Measurements from ENCODE around the gene VPS13D.
A peak's percentile ranks its signal among the peaks of the same experiment; 100 is the strongest.

VPS13D gene

GRCh38 chr1:12186679-12186985, 43.2 kb upstream of the VPS13D start:
- TF ChIP-seq JUND (IDR thresholded peaks at IDR 0.05; ENCODE audit: low read depth), result no peak
- in situ Hi-C loops (cut with HindIII; ENCODE audit: low pct_unique_long_range_greater_than_20kb, low sequenced_read_pairs), result no loop called here
- DNase-seq (ENCODE audit: low read depth in 1 of 2, low spot score in 1 of 2), result no peak

GRCh38 chr1:12188115-12188514, 41.7 kb upstream of the VPS13D start:
- in situ Hi-C loops (cut with HindIII; ENCODE audit: low pct_unique_long_range_greater_than_20kb, low sequenced_read_pairs), result no loop called here

GRCh38 chr1:12188657-12189327, 41.0 kb upstream of the VPS13D start:
- TF ChIP-seq JUND (IDR thresholded peaks at IDR 0.05; ENCODE audit: low read depth), result no peak
- in situ Hi-C loops (cut with HindIII; ENCODE audit: low pct_unique_long_range_greater_than_20kb, low sequenced_read_pairs), result no loop called here
- no peak for DNase-seq (ENCODE audit: low read depth in 1 of 2, low spot score in 1 of 2)

More at GRCh38 chr1:12188115-12188514, 41.7 kb upstream of the VPS13D start:
- TF ChIP-seq JUND (IDR thresholded peaks at IDR 0.05; ENCODE audit: low read depth), result no peak
- no peak for DNase-seq (ENCODE audit: low read depth in 1 of 2, low spot score in 1 of 2)

- DNase-seq (ENCODE audit: low read depth in 1 of 2, low spot score in 1 of 2), result no peak
- no peak for TF ChIP-seq JUND (IDR thresholded peaks at IDR 0.05; ENCODE audit: low read depth)
- in situ Hi-C loops (cut with HindIII; ENCODE audit: low pct_unique_long_range_greater_than_20kb, low sequenced_read_pairs), result no loop called here
These were observed 40.5 kb upstream of the VPS13D start for GRCh38 chr1:12189328-12189682.

GRCh38 chr1:12191242-12192032, 38.4 kb upstream of the VPS13D start:
- in situ Hi-C loops (cut with HindIII; ENCODE audit: low pct_unique_long_range_greater_than_20kb, low sequenced_read_pairs), result no loop called here
- TF ChIP-seq JUND (IDR thresholded peaks at IDR 0.05; ENCODE audit: low read depth), result no peak
- peak in 1 of 2 experiments; percentile 53 for DNase-seq (ENCODE audit: low read depth in 1 of 2, low spot score in 1 of 2)

- no peak for DNase-seq (ENCODE audit: low read depth in 1 of 2, low spot score in 1 of 2)
- in situ Hi-C loops (cut with HindIII; ENCODE audit: low pct_unique_long_range_greater_than_20kb, low sequenced_read_pairs), result no loop called here
- TF ChIP-seq JUND (IDR thresholded peaks at IDR 0.05; ENCODE audit: low read depth), result no peak
These were observed 35.1 kb upstream of the VPS13D start for GRCh38 chr1:12194666-12195216.

- no peak for DNase-seq (ENCODE audit: low read depth in 1 of 2, low spot score in 1 of 2)
- no peak for TF ChIP-seq JUND (IDR thresholded peaks at IDR 0.05; ENCODE audit: low read depth)
- in situ Hi-C loops (cut with HindIII; ENCODE audit: low pct_unique_long_range_greater_than_20kb, low sequenced_read_pairs), result no loop called here
These were observed 34.4 kb upstream of the VPS13D start for GRCh38 chr1:12195416-12195815.

- TF ChIP-seq JUND (IDR thresholded peaks at IDR 0.05; ENCODE audit: low read depth), result no peak
- in situ Hi-C loops (cut with HindIII; ENCODE audit: low pct_unique_long_range_greater_than_20kb, low sequenced_read_pairs), result no loop called here
- DNase-seq (ENCODE audit: low read depth in 1 of 2, low spot score in 1 of 2), result no peak
These were observed 33.0 kb upstream of the VPS13D start for GRCh38 chr1:12196641-12197482.

- in situ Hi-C loops (cut with HindIII; ENCODE audit: low pct_unique_long_range_greater_than_20kb, low sequenced_read_pairs), result no loop called here
- DNase-seq (ENCODE audit: low read depth in 1 of 2, low spot score in 1 of 2), result no peak
These were observed 32.3 kb upstream of the VPS13D start for GRCh38 chr1:12197483-12197880.

GRCh38 chr1:12200208-12200607, 29.6 kb upstream of the VPS13D start:
- no peak for DNase-seq (ENCODE audit: low read depth in 1 of 2, low spot score in 1 of 2)
- in situ Hi-C loops (cut with HindIII; ENCODE audit: low pct_unique_long_range_greater_than_20kb, low sequenced_read_pairs), result no loop called here
- TF ChIP-seq JUND (IDR thresholded peaks at IDR 0.05; ENCODE audit: low read depth), result no peak

More at GRCh38 chr1:12197483-12197880, 32.3 kb upstream of the VPS13D start:
- TF ChIP-seq JUND (IDR thresholded peaks at IDR 0.05; ENCODE audit: low read depth), result no peak

GRCh38 chr1:12201352-12202189, 28.3 kb upstream of the VPS13D start:
- in situ Hi-C loops (cut with HindIII; ENCODE audit: low pct_unique_long_range_greater_than_20kb, low sequenced_read_pairs), result no loop called here
- no peak for TF ChIP-seq JUND (IDR thresholded peaks at IDR 0.05; ENCODE audit: low read depth)
- no peak for DNase-seq (ENCODE audit: low read depth in 1 of 2, low spot score in 1 of 2)

GRCh38 chr1:12202190-12202497, 27.7 kb upstream of the VPS13D start:
- no peak for TF ChIP-seq JUND (IDR thresholded peaks at IDR 0.05; ENCODE audit: low read depth)
- in situ Hi-C loops (cut with HindIII; ENCODE audit: low pct_unique_long_range_greater_than_20kb, low sequenced_read_pairs), result no loop called here
- DNase-seq (ENCODE audit: low read depth in 1 of 2, low spot score in 1 of 2), result no peak

Data from T47D (cell line).